WI38 (cell line): ENCODE data around the gene MESD.
"Not testable (repeated sequence)": the region's sequence is repeated elsewhere in the genome, so short reads cannot be mapped to it uniquely, and the experiment has no call there.

Experiments used
- H3K4me3 ChIP-seq: 2 replicates; pipeline ENCODE4 v1.5.1; 2011; ENCODE audit warnings: low read depth, mild to moderate bottlenecking, control low read depth, low read length
- TF ChIP-seq, protein P1 (sequence below): IDR thresholded peaks from 2 replicates; pipeline ENCODE4 v1.5.1; 2012; ENCODE audit warnings: low read depth, mild to moderate bottlenecking, control low read depth, low read length

Gene MESD

DNA sequence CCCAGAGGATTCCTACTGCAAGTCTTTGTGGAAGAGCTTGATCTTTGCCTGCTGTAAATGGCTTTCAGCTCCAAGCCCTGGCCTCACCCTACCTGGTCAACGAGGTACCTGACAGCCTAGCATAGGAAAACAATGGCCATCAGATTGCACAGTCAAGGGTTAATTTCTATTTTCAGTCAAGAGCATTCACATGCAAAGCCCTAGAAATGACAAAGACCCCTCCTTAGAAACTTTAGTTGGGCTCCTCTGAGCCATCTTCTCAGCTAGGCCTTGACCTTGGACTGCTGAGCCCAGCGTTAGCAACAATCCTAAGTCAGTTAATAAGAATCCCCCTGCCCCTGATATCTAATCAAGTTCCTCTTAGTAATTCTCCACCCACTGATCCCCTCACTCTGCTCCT, 18.5 kb downstream of the MESD start:
- TF ChIP-seq, protein P1, sequence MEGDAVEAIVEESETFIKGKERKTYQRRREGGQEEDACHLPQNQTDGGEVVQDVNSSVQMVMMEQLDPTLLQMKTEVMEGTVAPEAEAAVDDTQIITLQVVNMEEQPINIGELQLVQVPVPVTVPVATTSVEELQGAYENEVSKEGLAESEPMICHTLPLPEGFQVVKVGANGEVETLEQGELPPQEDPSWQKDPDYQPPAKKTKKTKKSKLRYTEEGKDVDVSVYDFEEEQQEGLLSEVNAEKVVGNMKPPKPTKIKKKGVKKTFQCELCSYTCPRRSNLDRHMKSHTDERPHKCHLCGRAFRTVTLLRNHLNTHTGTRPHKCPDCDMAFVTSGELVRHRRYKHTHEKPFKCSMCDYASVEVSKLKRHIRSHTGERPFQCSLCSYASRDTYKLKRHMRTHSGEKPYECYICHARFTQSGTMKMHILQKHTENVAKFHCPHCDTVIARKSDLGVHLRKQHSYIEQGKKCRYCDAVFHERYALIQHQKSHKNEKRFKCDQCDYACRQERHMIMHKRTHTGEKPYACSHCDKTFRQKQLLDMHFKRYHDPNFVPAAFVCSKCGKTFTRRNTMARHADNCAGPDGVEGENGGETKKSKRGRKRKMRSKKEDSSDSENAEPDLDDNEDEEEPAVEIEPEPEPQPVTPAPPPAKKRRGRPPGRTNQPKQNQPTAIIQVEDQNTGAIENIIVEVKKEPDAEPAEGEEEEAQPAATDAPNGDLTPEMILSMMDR, result no peak
- no peak overlapping the region for H3K4me3 ChIP-seq

DNA sequence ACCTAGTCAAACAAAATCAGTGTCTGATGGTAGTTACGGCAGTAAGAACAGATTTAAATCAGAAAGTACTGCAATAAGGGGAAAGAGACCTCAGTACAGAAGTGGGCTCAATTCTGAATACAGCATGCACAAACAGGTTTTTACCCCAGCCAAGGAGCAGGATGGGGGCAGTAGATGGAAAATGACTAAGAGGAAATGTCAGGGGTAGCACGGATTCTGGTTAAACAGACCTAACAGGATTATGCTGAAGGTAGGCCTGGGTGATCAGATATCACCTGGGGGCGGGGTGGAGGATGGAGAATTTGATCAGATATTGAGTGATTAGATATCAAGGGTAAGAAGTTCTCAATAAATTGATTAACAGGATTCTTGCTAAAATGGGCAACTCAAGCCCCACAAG, 19.0 kb downstream of the MESD start:
- no peak overlapping the region for H3K4me3 ChIP-seq
- TF ChIP-seq, protein P1, result no peak

DNA sequence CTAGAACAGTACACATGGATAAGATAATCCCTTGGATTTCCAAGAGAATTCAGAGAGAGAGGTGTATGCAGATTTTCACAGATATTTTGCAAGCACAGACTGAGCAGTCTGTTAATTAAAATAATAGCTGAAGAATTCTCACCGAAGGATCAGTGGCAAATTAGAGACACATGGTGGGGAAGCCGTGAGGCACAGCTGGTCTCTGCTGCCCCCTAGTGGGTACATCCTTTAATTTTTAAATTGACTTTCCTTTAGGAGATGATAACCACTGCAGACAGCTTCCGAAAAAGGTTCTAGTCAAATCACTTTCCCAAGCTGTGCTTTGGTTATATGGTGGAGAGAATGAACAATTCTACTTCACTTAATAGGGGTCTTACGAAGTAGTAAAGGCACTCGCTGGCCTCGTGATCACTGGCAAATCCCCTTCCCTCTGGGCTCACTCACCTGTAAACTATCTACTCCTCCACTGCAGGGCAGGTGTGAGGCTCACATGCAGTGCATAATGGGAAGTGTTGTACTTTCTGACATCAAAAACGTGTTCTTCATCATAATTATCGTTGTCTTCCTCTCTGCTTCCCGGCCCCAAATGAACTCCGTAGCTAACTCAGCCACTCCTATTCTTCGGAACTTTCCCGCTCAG, 19.5 kb downstream of the MESD start:
- no peak overlapping the region for H3K4me3 ChIP-seq
- TF ChIP-seq, protein P1, result peak; percentile 70

DNA sequence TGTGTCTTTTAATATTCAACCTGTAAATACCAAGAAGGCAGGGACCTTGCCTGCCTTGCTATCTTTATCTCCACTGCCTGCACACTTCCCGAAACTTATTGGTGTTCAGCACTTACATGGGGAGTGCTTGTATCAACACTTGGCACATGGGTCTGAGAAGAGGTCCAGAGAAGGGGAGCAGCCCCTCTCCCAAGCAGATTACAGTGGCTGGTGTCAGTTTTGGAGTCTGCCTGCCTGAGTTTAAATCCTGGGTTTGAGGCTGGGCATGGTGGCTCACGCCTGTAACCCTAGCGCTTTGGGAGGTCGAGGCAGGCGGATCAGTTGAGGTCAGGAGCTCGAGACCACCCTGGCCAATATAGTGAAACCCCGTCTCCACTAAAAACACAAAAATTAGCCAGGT, 20.3 kb downstream of the MESD start:
- no peak overlapping the region for H3K4me3 ChIP-seq
- TF ChIP-seq, protein P1, result no peak

DNA sequence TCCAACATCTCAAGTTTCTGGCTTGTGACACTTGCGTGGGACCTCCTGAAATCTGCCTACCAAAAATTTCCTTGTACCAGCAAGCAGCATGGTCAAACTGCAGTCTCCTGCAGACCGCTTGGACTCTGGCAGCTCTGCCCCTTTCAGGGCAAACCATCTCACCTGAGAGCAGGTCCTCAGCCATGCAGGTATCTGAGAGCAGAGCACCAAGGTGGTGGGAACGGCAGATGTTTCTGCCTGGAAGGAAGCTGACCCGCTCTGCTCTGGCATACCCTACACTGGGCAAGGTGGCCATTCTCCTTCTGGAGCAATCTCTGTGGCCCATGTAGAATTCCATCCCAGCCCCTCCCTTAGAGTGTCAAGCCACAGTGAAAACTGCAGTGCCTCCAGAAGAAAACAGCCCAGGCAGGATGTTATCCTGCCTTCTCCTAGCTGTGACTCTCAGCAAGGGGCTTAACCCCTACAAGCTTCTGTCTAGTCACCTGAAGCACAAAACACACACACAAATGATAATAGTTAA, 21.6 kb downstream of the MESD start:
- no peak overlapping the region for H3K4me3 ChIP-seq
- TF ChIP-seq, protein P1, result no peak

DNA sequence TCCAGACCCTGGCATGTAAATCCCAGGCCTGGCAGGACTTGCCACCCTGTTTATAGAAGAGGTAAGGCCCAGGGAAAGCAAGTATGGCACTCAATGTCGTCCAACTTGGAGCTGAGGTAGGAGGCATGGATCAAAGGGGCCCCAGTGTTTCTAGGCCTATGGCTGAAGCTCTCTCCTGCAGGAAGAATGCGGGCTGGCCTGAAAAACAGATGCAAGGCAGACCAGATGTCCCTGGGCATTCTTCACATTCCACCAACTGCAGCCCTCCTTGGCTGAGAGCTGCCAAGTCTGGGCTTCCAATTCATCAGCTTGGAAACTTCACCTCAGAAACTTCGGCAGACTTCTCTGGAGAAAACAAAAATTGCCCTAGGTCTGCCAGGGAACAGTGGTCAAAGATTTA, 22.2 kb downstream of the MESD start:
- H3K4me3 ChIP-seq, result no peak overlapping the region
- TF ChIP-seq, protein P1, result no peak

DNA sequence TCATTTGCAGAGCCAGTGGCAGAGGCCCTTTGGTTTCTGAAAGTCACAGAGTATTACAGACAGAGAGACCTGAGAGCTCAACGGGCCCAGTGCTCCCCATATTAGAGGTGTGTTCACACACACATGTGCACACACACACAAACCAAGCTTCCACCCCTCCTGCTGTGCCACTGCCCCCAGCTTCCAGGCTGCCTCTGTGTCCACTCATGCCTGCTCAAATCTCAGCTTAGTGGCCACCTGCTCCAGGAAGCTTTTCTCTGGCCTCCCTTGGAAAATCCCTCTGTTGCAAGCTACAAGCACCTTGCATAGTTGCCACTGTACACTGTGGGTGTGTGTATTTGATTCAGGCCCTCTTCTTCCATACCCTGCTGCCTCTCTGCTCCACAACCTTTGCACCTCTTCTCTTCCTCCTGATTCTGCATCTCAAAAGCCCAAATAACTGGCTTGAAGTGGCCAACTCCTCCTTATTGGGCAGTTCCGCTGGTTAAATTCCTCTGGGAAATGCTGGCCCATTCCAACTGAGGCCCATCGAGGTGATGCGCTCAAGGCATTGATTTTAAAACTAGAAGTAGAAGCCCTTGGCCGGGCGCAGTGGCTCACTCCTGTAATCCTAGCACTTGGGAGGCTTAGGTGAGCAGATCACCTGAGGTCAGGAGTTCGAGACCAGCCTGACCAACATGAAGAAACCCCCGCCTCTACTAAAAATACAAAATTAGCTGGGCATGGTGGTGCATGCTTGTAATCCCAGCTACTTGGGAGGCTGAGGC, 23.0 kb downstream of the MESD start:
- TF ChIP-seq, protein P1, result no peak
- no peak overlapping the region for H3K4me3 ChIP-seq

DNA sequence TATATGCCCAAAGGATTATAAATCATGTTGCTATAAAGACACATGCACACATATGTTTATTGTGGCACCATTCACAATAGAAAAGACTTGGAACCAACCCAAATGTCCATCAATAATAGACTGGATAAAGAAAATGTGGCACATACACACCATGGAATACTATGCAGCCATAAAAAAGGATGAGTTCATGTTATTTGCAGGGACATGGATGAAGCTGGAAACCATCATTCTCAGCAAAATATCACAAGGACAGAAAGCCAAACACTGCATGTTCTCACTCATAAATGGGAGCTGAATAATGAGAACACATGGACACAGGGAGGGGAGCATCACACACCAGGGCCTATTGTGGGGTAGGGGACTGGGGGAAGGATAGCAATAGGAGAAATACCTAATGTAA, 24.2 kb downstream of the MESD start:
- not testable (repeated sequence) for H3K4me3 ChIP-seq
